SK-N-MC (cell line): Measurements from ENCODE around the gene ZEB2.

ENCODE experiments used
- DNase-seq: peaks from one replicate; pipeline ENCODE4 v3.0.0-alpha.2; 2011; ENCODE audit warnings: low read depth, low spot score
- H3K27ac ChIP-seq: fragments of 200-600 bp; sonication (generic); 2 replicates; pipeline ENCODE4 v1.5.1; 2016; ENCODE audit warnings: mixed run types
- H3K36me3 ChIP-seq: fragments of 200-600 bp; sonication (generic); 2 replicates; pipeline ENCODE4 v1.6.1; 2017; ENCODE audit warnings: antibody characterized with exemption, low read length, mixed read lengths; ENCODE audit not compliant: insufficient read depth
- H3K4me3 ChIP-seq: fragments of 200-600 bp; sonication (generic); 2 replicates; pipeline ENCODE4 v1.5.1; 2016
- H3K9ac ChIP-seq: fragments of 200-600 bp; sonication (generic); 2 replicates; pipeline ENCODE4 v1.8.0; 2017; ENCODE audit warnings: mixed run types, mixed read lengths; ENCODE audit not compliant: insufficient read length
- H3K9me3 ChIP-seq: fragments of 200-600 bp; sonication (generic); 2 replicates; pipeline ENCODE4 v1.6.1; 2017; ENCODE audit warnings: low read depth, mild to moderate bottlenecking, antibody characterized with exemption, low read length, moderate library complexity, mixed read lengths
- EZH2 ChIP-seq: fragments of 200-600 bp; sonication (generic); IDR thresholded peaks from one replicate; pipeline ENCODE4 v1.6.1; 2017; ENCODE audit warnings: antibody characterized with exemption
- FOXP2 ChIP-seq: optimal IDR thresholded peaks from 2 replicates; pipeline ENCODE3; 2011; ENCODE audit warnings: mild to moderate bottlenecking, moderate library complexity; ENCODE audit not compliant: insufficient read depth; ENCODE audit errors: extremely low read length, control extremely low read depth
- POLR2AphosphoS5 ChIP-seq: IDR thresholded peaks from 2 replicates; pipeline ENCODE4 v1.6.1; 2012; ENCODE audit warnings: mild to moderate bottlenecking, low read depth, low read length, borderline replicate concordance

Gene ZEB2

DNA sequence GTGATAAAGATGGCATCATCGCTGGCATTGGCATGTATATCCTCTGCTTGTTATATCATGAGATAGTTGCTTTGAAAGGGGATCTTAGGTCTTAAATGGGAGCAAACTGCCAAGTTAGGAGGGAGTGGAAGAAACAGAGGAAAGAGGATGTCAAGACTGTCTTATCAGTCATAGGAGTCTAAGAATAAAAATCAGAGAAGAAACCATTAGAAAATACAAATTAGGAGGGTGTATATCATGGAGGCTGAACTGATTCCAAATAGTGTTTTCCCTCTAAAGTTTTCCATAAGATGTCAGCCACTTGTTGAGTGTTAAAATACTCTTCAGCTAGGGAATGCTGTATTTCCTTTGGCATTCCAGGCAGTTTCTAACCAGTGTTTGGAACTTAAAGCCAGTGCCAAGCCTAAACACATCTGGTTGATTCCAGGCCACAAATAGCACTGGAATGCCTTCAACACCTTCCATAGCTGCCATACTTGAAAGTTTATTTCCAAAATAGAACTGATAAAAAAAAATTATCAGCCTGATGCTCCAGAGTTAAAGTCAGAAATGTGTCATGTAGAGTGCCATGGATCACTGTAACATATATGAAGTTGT is 129.4 kb downstream of the ZEB2 start:
- Histone ChIP-seq H3K9me3 (no peaks in the 10 kb centered on the region), H3K4me3 (no peak overlapping the region), H3K36me3 (peaks cover 93% of the 10 kb centered on the region), H3K27ac (peak overlapping the region; percentile 48), H3K9ac (no peak overlapping the region)
- no peak for TF ChIP-seq EZH2
- TF ChIP-seq FOXP2, result no peak
- no peak for TF ChIP-seq POLR2AphosphoS5
- DNase-seq, result no peak

DNA sequence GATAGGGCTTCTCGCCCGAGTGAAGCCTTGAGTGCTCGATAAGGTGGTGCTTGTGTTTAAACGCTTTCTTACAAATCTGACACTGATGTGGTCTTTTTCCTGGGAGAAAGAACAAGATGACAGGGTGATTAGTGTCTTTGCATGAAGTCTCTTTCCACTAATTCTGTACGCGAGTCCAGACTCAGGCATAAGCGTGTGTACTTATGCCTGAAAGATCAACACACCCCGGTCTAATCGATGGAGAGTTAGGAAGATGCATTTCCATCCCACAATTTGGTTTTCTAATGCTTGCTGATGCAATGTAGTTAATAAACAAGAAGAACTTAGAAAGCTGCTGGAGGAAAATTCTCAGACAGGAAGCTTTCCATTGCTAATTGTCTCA is 130.0 kb downstream of the ZEB2 start:
- H3K9ac ChIP-seq, result no peak overlapping the region
- TF ChIP-seq POLR2AphosphoS5 (no peak), FOXP2 (no peak)

DNA sequence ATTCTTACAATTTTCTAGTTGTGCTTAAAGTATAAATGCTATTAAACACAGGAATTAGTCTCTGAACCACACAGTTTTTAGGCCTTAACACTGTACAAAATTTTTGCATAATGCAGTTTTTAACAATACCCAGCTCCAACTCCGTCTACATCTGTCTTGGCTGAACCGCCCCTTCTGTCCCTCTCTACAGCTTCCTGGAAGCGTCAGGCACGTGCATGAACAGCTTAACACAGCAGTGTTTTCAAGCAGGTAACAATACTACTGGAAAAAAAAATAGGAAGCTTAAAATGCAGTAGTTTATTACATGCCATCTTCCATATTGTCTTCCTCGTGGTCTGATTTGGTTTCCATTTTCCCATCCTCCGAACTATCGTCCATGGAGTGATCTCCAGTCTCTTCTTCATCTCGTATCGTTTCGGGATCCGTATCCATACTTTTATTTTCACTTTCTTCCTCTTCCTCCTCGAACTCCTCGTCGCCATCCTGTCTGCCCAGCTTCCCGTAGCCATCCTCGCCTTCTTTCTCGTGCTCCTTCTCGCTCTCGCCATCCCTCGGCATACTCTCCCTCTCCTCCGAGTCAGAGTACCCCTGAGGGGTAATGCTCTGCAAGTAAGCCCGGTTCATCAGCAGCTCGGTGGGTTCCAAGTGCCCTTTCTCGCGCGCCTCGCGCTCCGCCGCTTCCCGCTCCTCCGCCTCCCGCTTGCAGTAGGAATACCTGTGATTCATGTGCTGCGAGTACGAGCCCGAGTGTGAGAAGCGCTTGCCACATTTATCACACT is 130.6 kb downstream of the ZEB2 start:
- Histone ChIP-seq H3K9me3 (no peaks in the 10 kb centered on the region), H3K27ac (no peak overlapping the region), H3K4me3 (no peak overlapping the region), H3K9ac (no peak overlapping the region), H3K36me3 (peaks cover 93% of the 10 kb centered on the region)
- no peak for DNase-seq
- TF ChIP-seq FOXP2 (no peak), EZH2 (no peak), POLR2AphosphoS5 (no peak)

More for the DNA sequence above, 130.0 kb downstream of the ZEB2 start:
- no peak for DNase-seq
- Histone ChIP-seq H3K27ac (0 out of 2 replicates have a peak overlapping the region, but pooled peaks have one; percentile 48), H3K36me3 (peaks cover 93% of the 10 kb centered on the region), H3K9me3 (no peaks in the 10 kb centered on the region), H3K4me3 (no peak overlapping the region)

DNA sequence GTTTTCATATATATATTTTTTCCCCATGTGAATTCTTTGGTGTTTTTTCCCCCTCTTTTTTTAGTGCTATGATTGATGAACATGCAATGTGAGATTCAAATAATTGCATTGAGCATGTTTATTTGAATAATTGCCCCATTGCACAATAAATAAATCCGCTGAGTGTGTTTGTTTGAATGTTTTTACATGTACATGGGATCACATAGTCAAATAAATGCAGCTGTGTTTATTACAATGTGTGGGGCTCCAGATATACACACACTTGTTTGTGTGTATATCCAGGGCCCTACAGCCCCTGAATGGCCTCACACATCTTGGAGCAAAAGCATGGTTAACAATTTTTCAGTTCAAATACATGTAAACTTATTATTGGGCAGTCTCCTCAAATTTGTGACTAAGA is 134.5 kb downstream of the ZEB2 start:
- H3K4me3 ChIP-seq, result no peak overlapping the region
- peak overlapping the region; percentile 29; the same call in 1 of the 2 replicates for H3K27ac ChIP-seq
- no peak for DNase-seq
- H3K36me3 ChIP-seq, result peaks cover 63% of the 10 kb centered on the region
- TF ChIP-seq FOXP2 (no peak), EZH2 (no peak), POLR2AphosphoS5 (no peak)
- H3K9me3 ChIP-seq, result no peaks in the 10 kb centered on the region
- H3K9ac ChIP-seq, result no peak overlapping the region

DNA sequence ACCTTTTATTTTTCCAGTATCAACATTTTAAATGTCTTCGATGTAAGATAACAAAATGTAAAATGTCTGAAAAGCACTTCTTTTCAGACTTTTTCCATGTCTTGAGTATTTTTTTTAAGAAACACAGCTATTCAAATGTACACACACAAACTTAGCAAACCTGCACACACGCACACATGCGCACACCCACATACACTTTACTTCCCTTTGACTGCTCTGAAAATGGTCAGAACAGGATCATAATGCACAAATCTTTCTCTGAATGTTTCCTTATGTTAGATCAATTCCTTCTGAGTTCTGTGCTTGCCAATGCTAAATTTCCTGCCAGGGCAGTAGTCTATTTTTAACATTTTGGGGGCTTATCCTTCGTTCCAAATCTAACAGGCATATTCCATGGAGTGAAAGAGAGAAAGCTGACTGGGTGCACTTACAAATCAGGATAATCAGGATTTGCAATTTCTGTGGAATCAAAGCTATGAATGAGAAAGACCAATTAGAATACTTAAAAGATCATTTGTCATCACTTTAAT is 136.3 kb downstream of the ZEB2 start:
- no peak for TF ChIP-seq FOXP2
- TF ChIP-seq POLR2AphosphoS5, result no peak; the same call in 1 of the 2 replicates
- no peak for TF ChIP-seq EZH2
- DNase-seq, result no peak
- peaks cover 46% of the 10 kb centered on the region for H3K36me3 ChIP-seq
- H3K27ac ChIP-seq, result 0 out of 2 replicates have a peak overlapping the region, but pooled peaks have one; percentile 33
- no peak overlapping the region for H3K4me3 ChIP-seq
- H3K9me3 ChIP-seq, result no peaks in the 10 kb centered on the region
- no peak overlapping the region for H3K9ac ChIP-seq

DNA sequence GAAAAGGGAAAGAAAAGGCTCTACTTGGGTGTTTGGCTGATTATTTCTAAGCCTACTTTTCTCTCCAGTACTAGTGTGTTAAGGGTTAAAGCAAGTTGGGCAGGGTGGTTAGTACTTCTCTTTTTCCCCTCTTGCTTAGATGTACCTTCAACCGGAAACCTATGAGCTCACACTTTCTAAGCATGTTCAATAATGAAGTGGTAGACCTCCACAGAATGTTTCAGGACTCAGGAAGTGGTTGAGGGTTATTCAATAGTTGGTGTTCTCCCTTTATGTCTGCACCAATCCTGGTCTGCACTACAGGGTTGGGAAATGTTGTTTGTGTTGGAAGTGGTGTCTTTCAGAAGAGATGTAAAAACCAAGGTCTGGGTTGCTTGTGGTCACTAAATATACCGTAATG is 137.1 kb downstream of the ZEB2 start:
- DNase-seq, result no peak
- H3K27ac ChIP-seq, result peak overlapping the region; percentile 23
- H3K9ac ChIP-seq, result no peak overlapping the region
- peaks cover 40% of the 10 kb centered on the region for H3K36me3 ChIP-seq
- no peak overlapping the region for H3K4me3 ChIP-seq
- TF ChIP-seq POLR2AphosphoS5, result no peak
- TF ChIP-seq FOXP2, result no peak
- no peak for TF ChIP-seq EZH2
- no peaks in the 10 kb centered on the region for H3K9me3 ChIP-seq

DNA sequence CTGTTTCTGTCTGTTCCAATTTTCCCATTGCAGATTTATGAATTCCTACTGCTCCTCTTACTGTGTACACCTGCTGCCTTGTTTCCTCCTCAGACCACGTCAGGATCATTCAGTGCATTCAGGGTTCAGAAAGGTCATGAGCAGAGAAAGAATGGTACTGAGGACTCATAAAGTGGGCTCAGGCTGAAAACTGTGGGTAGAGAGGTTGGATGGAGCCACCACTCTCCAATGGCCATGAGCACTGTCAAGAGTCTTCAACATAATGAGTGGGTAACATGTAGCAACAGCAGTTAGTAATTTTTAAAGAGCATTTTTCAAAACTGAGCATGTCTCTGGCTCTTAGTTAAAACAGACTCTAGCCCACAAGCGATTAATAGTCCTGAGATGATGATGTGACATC is 138.2 kb downstream of the ZEB2 start:
- no peak overlapping the region for H3K4me3 ChIP-seq
- TF ChIP-seq EZH2 (no peak), FOXP2 (no peak), POLR2AphosphoS5 (no peak)

DNA sequence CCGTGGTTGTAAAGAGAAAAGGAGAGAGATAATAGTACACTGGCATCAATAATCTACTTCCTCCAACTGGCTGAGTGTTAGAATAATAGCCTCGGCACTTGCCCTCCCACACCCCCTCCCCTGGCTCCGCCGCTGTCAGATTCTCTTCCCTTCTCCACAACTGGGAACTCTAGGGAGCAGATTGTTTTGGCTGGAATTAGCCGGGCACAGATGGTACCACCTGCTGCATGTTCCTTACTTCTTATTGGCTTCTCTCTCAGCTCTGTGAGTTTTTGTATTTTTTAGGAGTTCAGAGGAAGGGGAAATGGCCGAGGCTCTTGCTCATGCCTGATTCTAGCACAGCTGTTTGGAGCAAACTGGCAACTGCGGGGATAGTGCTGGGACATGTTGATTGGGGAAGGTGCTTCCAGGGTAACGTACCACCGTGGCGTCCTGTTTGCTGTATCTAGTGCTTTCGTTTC is 140.0 kb downstream of the ZEB2 start:
- Histone ChIP-seq H3K9ac (no peak overlapping the region), H3K27ac (0 out of 2 replicates have a peak overlapping the region, but pooled peaks have one; percentile 16), H3K36me3 (peaks cover 14% of the 10 kb centered on the region), H3K9me3 (no peaks in the 10 kb centered on the region), H3K4me3 (no peak overlapping the region)
- no peak for DNase-seq
- TF ChIP-seq EZH2, result no peak
- no peak for TF ChIP-seq FOXP2
- TF ChIP-seq POLR2AphosphoS5, result no peak

More for the DNA sequence above, 138.2 kb downstream of the ZEB2 start:
- 0 out of 2 replicates have a peak overlapping the region, but pooled peaks have one; percentile 23 for H3K27ac ChIP-seq
- H3K9me3 ChIP-seq, result no peaks in the 10 kb centered on the region
- no peak for DNase-seq
- H3K9ac ChIP-seq, result no peak overlapping the region
- peaks cover 31% of the 10 kb centered on the region for H3K36me3 ChIP-seq

DNA sequence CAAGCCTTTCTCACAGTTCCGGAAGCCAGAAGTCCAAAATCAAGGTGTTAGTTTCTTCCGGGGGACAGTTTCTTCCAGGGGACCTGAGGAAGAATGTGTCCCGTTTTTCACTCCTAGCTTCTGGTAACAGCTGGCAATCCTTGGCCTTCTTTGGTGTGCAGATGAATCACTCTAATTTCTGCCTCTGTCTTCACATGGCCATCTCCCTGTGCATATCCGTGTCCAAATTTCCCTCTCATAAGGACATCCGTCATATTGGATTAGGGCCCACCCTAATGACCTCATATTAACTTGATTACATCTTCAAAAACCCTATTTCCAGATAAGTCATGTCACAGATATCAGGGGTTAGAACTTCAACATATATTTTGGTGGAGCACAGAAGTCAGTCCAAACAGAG is 141.4 kb downstream of the ZEB2 start:
- TF ChIP-seq EZH2 (no peak), FOXP2 (no peak)
- DNase-seq, result no peak

More for the DNA sequence above, 141.4 kb downstream of the ZEB2 start:
- Histone ChIP-seq H3K9me3 (no peaks in the 10 kb centered on the region), H3K27ac (no peak overlapping the region), H3K9ac (no peak overlapping the region), H3K4me3 (no peak overlapping the region), H3K36me3 (peaks cover 1% of the 10 kb centered on the region)
